ENCODE measurements around the gene GNAT1.

GNAT1 gene

GRCh38 chr3:50242381-50242770 lies 51.0 kb downstream of the GNAT1 start:
- ATAC-seq = no peak
- TF ChIP-seq ZNF70 (CRISPR knock-in tag; IDR thresholded peaks at IDR 0.05) (no peak), POU6F1 (CRISPR knock-in tag; IDR thresholded peaks at IDR 0.05; ENCODE audit: borderline replicate concordance, low read depth) (no peak), GLIS3 (CRISPR knock-in tag; IDR thresholded peaks at IDR 0.05) (no peak), ZNF565 (CRISPR knock-in tag; conservative IDR thresholded peaks at IDR 0.05; ENCODE audit: low read depth) (no peak), ESRRG (CRISPR knock-in tag; IDR thresholded peaks at IDR 0.05) (no peak), TCF4 (CRISPR knock-in tag; IDR thresholded peaks at IDR 0.05; ENCODE audit: borderline replicate concordance) (no peak), CREB5 (CRISPR knock-in tag; IDR thresholded peaks at IDR 0.05; ENCODE audit: low read depth) (no peak), ZFP30 (CRISPR knock-in tag; IDR thresholded peaks at IDR 0.05) (no peak), CSRNP3 (CRISPR knock-in tag; IDR thresholded peaks at IDR 0.05) (no peak), PPARA (CRISPR knock-in tag; IDR thresholded peaks at IDR 0.05; ENCODE audit: borderline replicate concordance) (no peak)
- TF ChIP-seq, protein P1, sequence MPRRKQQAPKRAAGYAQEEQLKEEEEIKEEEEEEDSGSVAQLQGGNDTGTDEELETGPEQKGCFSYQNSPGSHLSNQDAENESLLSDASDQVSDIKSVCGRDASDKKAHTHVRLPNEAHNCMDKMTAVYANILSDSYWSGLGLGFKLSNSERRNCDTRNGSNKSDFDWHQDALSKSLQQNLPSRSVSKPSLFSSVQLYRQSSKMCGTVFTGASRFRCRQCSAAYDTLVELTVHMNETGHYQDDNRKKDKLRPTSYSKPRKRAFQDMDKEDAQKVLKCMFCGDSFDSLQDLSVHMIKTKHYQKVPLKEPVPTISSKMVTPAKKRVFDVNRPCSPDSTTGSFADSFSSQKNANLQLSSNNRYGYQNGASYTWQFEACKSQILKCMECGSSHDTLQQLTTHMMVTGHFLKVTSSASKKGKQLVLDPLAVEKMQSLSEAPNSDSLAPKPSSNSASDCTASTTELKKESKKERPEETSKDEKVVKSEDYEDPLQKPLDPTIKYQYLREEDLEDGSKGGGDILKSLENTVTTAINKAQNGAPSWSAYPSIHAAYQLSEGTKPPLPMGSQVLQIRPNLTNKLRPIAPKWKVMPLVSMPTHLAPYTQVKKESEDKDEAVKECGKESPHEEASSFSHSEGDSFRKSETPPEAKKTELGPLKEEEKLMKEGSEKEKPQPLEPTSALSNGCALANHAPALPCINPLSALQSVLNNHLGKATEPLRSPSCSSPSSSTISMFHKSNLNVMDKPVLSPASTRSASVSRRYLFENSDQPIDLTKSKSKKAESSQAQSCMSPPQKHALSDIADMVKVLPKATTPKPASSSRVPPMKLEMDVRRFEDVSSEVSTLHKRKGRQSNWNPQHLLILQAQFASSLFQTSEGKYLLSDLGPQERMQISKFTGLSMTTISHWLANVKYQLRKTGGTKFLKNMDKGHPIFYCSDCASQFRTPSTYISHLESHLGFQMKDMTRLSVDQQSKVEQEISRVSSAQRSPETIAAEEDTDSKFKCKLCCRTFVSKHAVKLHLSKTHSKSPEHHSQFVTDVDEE (CRISPR knock-in tag; IDR thresholded peaks at IDR 0.05) = no peak
- TF ChIP-seq, protein P2, sequence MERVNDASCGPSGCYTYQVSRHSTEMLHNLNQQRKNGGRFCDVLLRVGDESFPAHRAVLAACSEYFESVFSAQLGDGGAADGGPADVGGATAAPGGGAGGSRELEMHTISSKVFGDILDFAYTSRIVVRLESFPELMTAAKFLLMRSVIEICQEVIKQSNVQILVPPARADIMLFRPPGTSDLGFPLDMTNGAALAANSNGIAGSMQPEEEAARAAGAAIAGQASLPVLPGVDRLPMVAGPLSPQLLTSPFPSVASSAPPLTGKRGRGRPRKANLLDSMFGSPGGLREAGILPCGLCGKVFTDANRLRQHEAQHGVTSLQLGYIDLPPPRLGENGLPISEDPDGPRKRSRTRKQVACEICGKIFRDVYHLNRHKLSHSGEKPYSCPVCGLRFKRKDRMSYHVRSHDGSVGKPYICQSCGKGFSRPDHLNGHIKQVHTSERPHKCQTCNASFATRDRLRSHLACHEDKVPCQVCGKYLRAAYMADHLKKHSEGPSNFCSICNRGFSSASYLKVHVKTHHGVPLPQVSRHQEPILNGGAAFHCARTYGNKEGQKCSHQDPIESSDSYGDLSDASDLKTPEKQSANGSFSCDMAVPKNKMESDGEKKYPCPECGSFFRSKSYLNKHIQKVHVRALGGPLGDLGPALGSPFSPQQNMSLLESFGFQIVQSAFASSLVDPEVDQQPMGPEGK (CRISPR knock-in tag; IDR thresholded peaks at IDR 0.05; ENCODE audit: borderline replicate concordance) = no peak

- no peak for ATAC-seq
- TF ChIP-seq ZFP3 (CRISPR knock-in tag; IDR thresholded peaks at IDR 0.05) = no peak
- no peak for TF ChIP-seq ESRRG (CRISPR knock-in tag; IDR thresholded peaks at IDR 0.05)
- TF ChIP-seq ZNF565 (CRISPR knock-in tag; conservative IDR thresholded peaks at IDR 0.05; ENCODE audit: low read depth) = no peak
- TF ChIP-seq PPARA (CRISPR knock-in tag; IDR thresholded peaks at IDR 0.05; ENCODE audit: borderline replicate concordance) = no peak
- TF ChIP-seq SNAI2 (CRISPR knock-in tag; IDR thresholded peaks at IDR 0.05) = no peak
- no peak for TF ChIP-seq ISL1 (CRISPR knock-in tag; IDR thresholded peaks at IDR 0.05)
- TF ChIP-seq, protein P1 (CRISPR knock-in tag; IDR thresholded peaks at IDR 0.05) = no peak
- TF ChIP-seq ZNF8 (CRISPR knock-in tag; IDR thresholded peaks at IDR 0.05) = no peak
- no peak for TF ChIP-seq GLIS3 (CRISPR knock-in tag; IDR thresholded peaks at IDR 0.05)
- no peak for TF ChIP-seq ZC3H10 (CRISPR knock-in tag; IDR thresholded peaks at IDR 0.05)
- no peak for TF ChIP-seq CSDC2 (CRISPR knock-in tag; IDR thresholded peaks at IDR 0.05)
- TF ChIP-seq CREB5 (CRISPR knock-in tag; IDR thresholded peaks at IDR 0.05; ENCODE audit: low read depth) = no peak
- no peak for TF ChIP-seq ZFP30 (CRISPR knock-in tag; IDR thresholded peaks at IDR 0.05)
- TF ChIP-seq POU6F1 (CRISPR knock-in tag; IDR thresholded peaks at IDR 0.05; ENCODE audit: borderline replicate concordance, low read depth) = no peak
- TF ChIP-seq BACH2 (CRISPR knock-in tag; IDR thresholded peaks at IDR 0.05; ENCODE audit: borderline replicate concordance) = no peak
- TF ChIP-seq OSR1 (CRISPR knock-in tag; IDR thresholded peaks at IDR 0.05) = no peak
- no peak for TF ChIP-seq TOX (CRISPR knock-in tag; IDR thresholded peaks at IDR 0.05; ENCODE audit: borderline replicate concordance)
Measured at GRCh38 chr3:50242851-50243542, 51.6 kb downstream of the GNAT1 start.

Measured in SK-N-SH treated with all-trans-retinoic acid at 6 μM for 48 hours (cell line).